PC-9 (cell line): ENCODE measurements around the gene PKP2. TPM values are rescaled to one million over a fixed set of nuclear protein-coding genes. Genes with fewer than 3 reads are reported as not detected.

Source experiments
- BruUV-seq: library from RNA; stranded (reverse); fragments of 400-500 nt; replicated peaks from 2 replicates; lab custom pipeline; 2021; lab: Mats Ljungman, UMichigan
- CTCF ChIA-PET: fragments of 300-600 bp; sonication (Branson Sonifier 250); formaldehyde crosslinking; loops from one replicate; lab custom pipeline; 2022; ENCODE audit warnings: antibody characterized with exemption; lab: Charles Lee
- POLR2A ChIA-PET: fragments of 300-600 bp; sonication (Branson Sonifier 250); formaldehyde crosslinking; loops from one replicate; lab custom pipeline; 2022; ENCODE audit warnings: antibody characterized with exemption; ENCODE audit not compliant: unreplicated experiment; lab: Charles Lee
- DNase-seq, 2 experiments: peaks; one replicate each; pipeline versions ENCODE4 v3.0.0 to v3.0.0-alpha.2; 2015 to 2022; ENCODE audit warnings: mixed read lengths in 1 of 2
- H2AFZ ChIP-seq: fragments of 200-600 bp; sonication (generic); 2 replicates; pipeline ENCODE4 v1.8.1; 2017; ENCODE audit warnings: antibody characterized with exemption
- H3F3A ChIP-seq: fragments of 200-600 bp; sonication (generic); 2 replicates; pipeline ENCODE4 v1.8.1; 2017; ENCODE audit warnings: antibody characterized with exemption, mild to moderate bottlenecking, low read depth; ENCODE audit not compliant: insufficient read depth
- H3K27ac ChIP-seq: fragments of 200-600 bp; sonication (generic); 2 replicates; pipeline ENCODE4 v1.6.1; 2016; ENCODE audit warnings: mixed run types
- H3K27me3 ChIP-seq: fragments of 200-600 bp; sonication (generic); 2 replicates; pipeline ENCODE4 v1.6.1; 2016; ENCODE audit warnings: low read depth, mixed run types; ENCODE audit not compliant: insufficient read depth
- H3K36me3 ChIP-seq: fragments of 200-600 bp; sonication (generic); 2 replicates; pipeline ENCODE4 v1.6.1; 2016; ENCODE audit warnings: low read depth, mixed run types
- H3K4me1 ChIP-seq: fragments of 200-600 bp; sonication (generic); replicated peaks from 2 replicates; pipeline ENCODE4 v1.6.1; 2016; ENCODE audit warnings: mixed run types; ENCODE audit not compliant: insufficient read depth
- H3K4me2 ChIP-seq: fragments of 200-600 bp; sonication (generic); 2 replicates; pipeline ENCODE4 v1.6.1; 2017; ENCODE audit warnings: mixed run types
- H3K4me3 ChIP-seq: fragments of 200-600 bp; sonication (generic); 2 replicates; pipeline ENCODE4 v1.6.1; 2016; ENCODE audit warnings: mixed run types
- H3K79me2 ChIP-seq: fragments of 200-600 bp; sonication (generic); 2 replicates; pipeline ENCODE4 v1.6.1; 2017; ENCODE audit warnings: low read depth, mixed run types
- H3K9me2 ChIP-seq: fragments of 200-600 bp; sonication (generic); 2 replicates; pipeline ENCODE4 v1.8.1; 2017; ENCODE audit warnings: mild to moderate bottlenecking; ENCODE audit not compliant: insufficient read depth
- H3K9me3 ChIP-seq: fragments of 200-600 bp; sonication (generic); 2 replicates; pipeline ENCODE4 v1.8.1; 2016; ENCODE audit warnings: low read depth; ENCODE audit not compliant: insufficient read depth
- H4K20me1 ChIP-seq: fragments of 200-600 bp; sonication (generic); 2 replicates; pipeline ENCODE4 v1.8.1; 2017; ENCODE audit not compliant: insufficient read depth
- EZH2 ChIP-seq: fragments of 200-600 bp; sonication (generic); IDR thresholded peaks from 2 replicates; pipeline ENCODE4 v1.8.0; 2017; ENCODE audit warnings: antibody characterized with exemption, low read depth
- intact Hi-C: fragments of 100-400 bp; cut with micrococcal nuclease; formaldehyde crosslinking; loops from one replicate; pipeline ENCODE4 v1.10.0; 2022; ENCODE audit not compliant: unreplicated experiment
- total RNA-seq: library from RNA; stranded (reverse); gene quantifications from 2 replicates; pipeline ENCODE4 v1.2.3, GENCODE V29; 2021
- TF ChIP-seq, protein P1 (sequence below): fragments of 200-600 bp; sonication (generic); conservative IDR thresholded peaks from 2 replicates; pipeline ENCODE4 v1.6.1; 2017; ENCODE audit warnings: mixed run types, antibody characterized with exemption, mild to moderate bottlenecking, moderate library complexity

Gene PKP2
- total RNA-seq, 1 experiment from 2014 or later: 88.1 TPM

DNA sequence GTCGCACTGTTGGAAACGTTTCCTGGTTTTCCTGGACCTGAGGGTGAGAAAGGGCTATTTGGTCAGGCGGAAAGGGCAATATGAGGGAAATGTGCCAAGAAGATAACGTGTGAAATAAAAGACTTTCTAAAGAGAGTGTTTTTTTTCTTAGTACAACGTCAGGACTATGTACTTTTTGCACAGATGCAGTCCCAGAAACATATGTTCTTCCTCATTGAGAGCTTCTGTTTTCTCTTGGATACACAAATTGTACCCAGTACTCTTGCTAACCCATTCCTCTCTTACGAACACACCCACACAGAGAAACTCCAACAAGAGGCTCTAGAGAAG lies 669 bp upstream of the PKP2 start:
- Histone ChIP-seq H3K36me3 (no peaks in the 10 kb centered on the region), H3K27me3 (no peaks in the 10 kb centered on the region), H3K79me2 (peaks cover 22% of the 10 kb centered on the region), H3K27ac (peak overlapping the region; percentile 74), H3K4me2 (peak overlapping the region; percentile 79), H3K9me3 (no peaks in the 10 kb centered on the region), H4K20me1 (no peaks in the 10 kb centered on the region), H2AFZ (no peak overlapping the region), H3K4me3 (peak overlapping the region; percentile 46; the same call in 1 of the 2 replicates), H3K9me2 (no peaks in the 10 kb centered on the region), H3K4me1 (peaks cover 66% of the 10 kb centered on the region), H3F3A (peaks cover 37% of the 10 kb centered on the region)
- DNase-seq: no peak
- TSS peak; percentile 71 for BruUV-seq
- CTCF ChIA-PET: interaction anchor here (0.6 kb wide), 1 partner anchor 9 kb away, joined by 3 read pairs; no protein-coding TSS in a partner anchor
- TF ChIP-seq, protein P1, sequence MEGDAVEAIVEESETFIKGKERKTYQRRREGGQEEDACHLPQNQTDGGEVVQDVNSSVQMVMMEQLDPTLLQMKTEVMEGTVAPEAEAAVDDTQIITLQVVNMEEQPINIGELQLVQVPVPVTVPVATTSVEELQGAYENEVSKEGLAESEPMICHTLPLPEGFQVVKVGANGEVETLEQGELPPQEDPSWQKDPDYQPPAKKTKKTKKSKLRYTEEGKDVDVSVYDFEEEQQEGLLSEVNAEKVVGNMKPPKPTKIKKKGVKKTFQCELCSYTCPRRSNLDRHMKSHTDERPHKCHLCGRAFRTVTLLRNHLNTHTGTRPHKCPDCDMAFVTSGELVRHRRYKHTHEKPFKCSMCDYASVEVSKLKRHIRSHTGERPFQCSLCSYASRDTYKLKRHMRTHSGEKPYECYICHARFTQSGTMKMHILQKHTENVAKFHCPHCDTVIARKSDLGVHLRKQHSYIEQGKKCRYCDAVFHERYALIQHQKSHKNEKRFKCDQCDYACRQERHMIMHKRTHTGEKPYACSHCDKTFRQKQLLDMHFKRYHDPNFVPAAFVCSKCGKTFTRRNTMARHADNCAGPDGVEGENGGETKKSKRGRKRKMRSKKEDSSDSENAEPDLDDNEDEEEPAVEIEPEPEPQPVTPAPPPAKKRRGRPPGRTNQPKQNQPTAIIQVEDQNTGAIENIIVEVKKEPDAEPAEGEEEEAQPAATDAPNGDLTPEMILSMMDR: no peak
- TF ChIP-seq EZH2: no peak
- intact Hi-C loops: loop anchor here (1.0 to 10.0 kb wide), 9 partner anchors 20 to 1572 kb away; partner anchors contain the start of genes ALG10, DNM1L, SINHCAF and YARS2
- POLR2A ChIA-PET: interaction anchor here (0.5 to 1.1 kb wide), 8 partner anchors 9 to 669 kb away, joined by 3 to 39 read pairs (median 4); partner anchors contain the start of gene YARS2

DNA sequence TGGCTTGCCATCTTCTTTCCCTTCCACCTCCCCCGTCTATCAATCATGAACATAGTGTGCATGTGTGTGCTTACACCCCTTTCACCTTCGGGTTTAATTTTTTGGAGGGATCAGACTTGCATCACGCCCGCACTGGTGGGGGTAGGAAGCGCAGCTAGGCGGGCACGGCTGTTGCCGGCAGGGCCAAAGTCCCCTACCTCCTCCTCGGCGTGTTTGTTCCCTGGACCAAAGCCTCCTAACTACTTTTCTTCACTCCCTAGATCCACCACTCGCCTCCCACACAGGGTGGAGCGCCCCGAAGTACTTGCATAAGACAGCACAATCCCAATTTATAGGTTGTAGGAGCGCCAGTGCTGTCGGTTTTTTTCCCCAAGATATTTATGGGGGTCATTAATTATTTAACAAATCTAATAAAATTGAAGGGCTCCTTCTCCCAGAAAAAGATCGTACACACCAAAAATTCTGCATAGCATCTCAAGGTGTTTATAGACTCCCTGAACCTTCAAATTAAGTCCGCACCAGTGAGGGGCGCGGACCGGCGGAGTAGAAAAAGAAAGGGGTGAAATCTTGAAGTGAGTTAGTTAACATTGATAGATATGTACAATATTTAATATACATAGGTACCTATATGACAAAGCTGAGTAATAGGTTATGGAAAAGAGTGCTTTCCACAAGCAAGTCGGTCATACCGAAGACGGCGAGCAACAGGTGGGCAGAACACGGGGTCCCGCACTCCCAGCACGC lies 717 bp downstream of the PKP2 start:
- ChIA-PET POLR2A (interaction anchor here (0.6 to 1.1 kb wide), 4 partner anchors 10 to 518 kb away, joined by 3 to 14 read pairs (median 3); partner anchors contain the start of gene YARS2), CTCF (interaction anchor here (0.7 kb wide), 1 partner anchor 1469 kb away, joined by 3 read pairs; no protein-coding TSS in a partner anchor)
- peak overlapping the region; percentile 65 for H3K27ac ChIP-seq
- TF ChIP-seq, protein P1: no peak; the same call in 1 of the 2 replicates
- no peak for TF ChIP-seq EZH2
- H4K20me1 ChIP-seq: no peaks in the 10 kb centered on the region
- peaks cover 66% of the 10 kb centered on the region for H3K4me1 ChIP-seq
- H3K9me2 ChIP-seq: no peaks in the 10 kb centered on the region
- no peak for DNase-seq
- no peaks in the 10 kb centered on the region for H3K27me3 ChIP-seq
- intact Hi-C loops: loop anchor here (1.0 to 10.0 kb wide), 6 partner anchors 48 to 1571 kb away; partner anchors contain the start of genes SINHCAF and YARS2
- no peaks in the 10 kb centered on the region for H3K9me3 ChIP-seq
- no peaks in the 10 kb centered on the region for H3K36me3 ChIP-seq
- TSS peak; percentile 57 for BruUV-seq
- peak overlapping the region; percentile 85 for H2AFZ ChIP-seq
- H3K4me3 ChIP-seq: peak overlapping the region; percentile 93
- H3F3A ChIP-seq: peaks cover 38% of the 10 kb centered on the region
- H3K4me2 ChIP-seq: peak overlapping the region; percentile 87
- H3K79me2 ChIP-seq: peaks cover 30% of the 10 kb centered on the region

DNA sequence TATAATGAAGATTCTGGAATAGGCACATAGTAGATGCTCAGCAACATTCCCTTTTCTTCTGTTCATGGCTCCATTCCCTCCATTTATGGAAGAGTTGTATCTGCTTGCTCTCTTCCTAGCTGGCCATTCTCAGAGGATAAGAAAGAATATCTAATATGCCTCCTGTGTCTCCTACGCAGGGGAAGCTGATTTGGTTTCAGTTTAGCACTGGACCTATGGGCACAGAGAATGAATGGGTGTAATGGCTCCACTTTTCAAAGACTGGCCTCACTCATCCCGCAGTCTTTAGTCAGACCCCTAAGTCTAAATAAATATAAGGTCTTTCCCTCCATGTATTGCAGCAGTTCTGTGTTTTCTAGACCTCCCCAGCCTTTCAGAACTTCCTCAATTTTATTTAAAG lies 2.0 kb downstream of the PKP2 start:
- Histone ChIP-seq H3K9me2 (no peaks in the 10 kb centered on the region), H3K4me3 (peak overlapping the region; percentile 93; the same call in 1 of the 2 replicates), H3K27ac (peak overlapping the region; percentile 94; the same call in 1 of the 2 replicates), H3K79me2 (peaks cover 41% of the 10 kb centered on the region), H3K36me3 (no peaks in the 10 kb centered on the region), H2AFZ (no peak overlapping the region), H3K4me2 (peak overlapping the region; percentile 87), H3K9me3 (no peaks in the 10 kb centered on the region), H3F3A (peaks cover 40% of the 10 kb centered on the region), H4K20me1 (no peaks in the 10 kb centered on the region), H3K27me3 (no peaks in the 10 kb centered on the region), H3K4me1 (peaks cover 67% of the 10 kb centered on the region)
- no peak for DNase-seq
- TF ChIP-seq EZH2: no peak
- TF ChIP-seq, protein P1: no peak
- CTCF ChIA-PET: no interaction called here
- POLR2A ChIA-PET: no interaction called here
- BruUV-seq: no TSS peak
- intact Hi-C loops: loop anchor here (5.0 to 10.0 kb wide), 3 partner anchors 457 to 1570 kb away; partner anchors contain the start of gene SINHCAF
